Measurements from ENCODE around the gene QPCTL.
"Not testable (repeated sequence)": the region's sequence is repeated elsewhere in the genome, so short reads cannot be mapped to it uniquely, and the experiment has no call there.

The QPCTL gene

DNA sequence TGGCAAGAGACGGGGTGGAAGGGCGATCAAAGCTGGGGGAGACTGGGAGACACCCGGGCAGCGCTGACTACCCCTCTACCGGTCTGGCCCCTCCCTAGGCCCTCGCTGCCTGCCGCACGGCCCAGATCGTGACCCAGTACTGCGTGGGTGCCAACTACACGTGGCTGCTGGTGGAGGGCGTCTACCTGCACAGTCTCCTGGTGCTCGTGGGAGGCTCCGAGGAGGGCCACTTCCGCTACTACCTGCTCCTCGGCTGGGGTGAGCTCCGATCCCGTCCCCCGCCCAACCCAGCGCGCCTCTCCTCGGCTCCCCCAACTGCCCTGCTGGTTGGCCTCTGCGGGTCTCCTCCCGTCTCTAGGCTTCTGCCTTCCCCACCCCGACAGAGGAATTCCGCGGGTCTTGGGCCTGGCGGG is 15.6 kb upstream of the QPCTL start:
- DNase-seq (ENCODE audit: low read depth) = no peak

- peak; percentile 96 for DNase-seq (ENCODE audit: low read depth)
These were observed 14.9 kb upstream of the QPCTL start for GRCh38 chr19:45677351-45678230.

DNA sequence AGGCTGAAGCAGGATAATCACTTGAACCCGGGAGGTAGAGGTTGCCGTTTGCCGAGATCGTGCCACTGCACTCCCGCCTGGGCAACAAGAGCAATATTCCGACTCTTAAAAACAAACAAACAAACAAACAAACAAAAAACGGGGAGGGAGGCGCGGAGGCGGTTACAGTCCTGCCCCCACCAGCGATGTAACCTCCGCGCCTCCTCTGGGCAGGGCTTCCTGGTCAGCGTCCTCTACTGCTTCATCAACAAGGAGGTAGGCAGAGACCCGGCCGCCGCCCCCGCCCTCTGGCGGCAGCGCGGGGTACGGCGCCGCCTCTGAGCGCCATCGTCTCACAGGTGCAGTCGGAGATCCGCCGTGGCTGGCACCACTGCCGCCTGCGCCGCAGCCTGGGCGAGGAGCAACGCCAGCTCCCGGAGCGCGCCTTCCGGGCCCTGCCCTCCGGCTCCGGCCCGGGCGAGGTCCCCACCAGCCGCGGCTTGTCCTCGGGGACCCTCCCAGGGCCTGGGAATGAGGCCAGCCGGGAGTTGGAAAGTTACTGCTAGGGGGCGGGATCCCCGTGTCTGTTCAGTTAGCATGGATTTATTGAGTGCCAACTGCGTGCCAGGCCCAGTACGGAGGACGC is 11.0 kb upstream of the QPCTL start:
- DNase-seq (ENCODE audit: low read depth) = peak; percentile 75

DNA sequence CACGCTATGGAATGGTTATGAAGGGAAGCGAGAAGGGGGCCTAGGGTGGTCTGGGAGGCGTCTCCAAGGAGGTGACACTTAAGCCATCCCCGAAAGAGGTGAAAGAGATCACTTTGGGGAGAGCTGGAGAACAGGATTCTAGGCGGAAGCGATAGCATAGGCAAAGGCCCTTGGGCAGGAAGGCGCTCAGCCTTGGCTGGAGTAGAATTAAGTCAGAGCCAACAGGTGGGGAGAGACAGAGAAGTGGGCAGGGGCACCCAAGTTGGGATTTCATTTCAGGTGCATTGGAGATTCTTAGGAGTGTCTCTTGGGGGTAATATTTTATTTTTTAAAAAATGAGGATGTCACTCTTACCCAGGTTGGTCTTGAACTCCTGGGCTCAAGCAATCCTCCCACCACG is 10.3 kb upstream of the QPCTL start:
- DNase-seq (ENCODE audit: low read depth) = no peak

GRCh38 chr19:45682908-45683307 is 9.6 kb upstream of the QPCTL start:
- no peak for DNase-seq (ENCODE audit: low read depth)

GRCh38 chr19:45685045-45685444 is 7.4 kb upstream of the QPCTL start:
- not testable (repeated sequence) for DNase-seq (ENCODE audit: low read depth)

- no peak for DNase-seq (ENCODE audit: low read depth)
These were observed 4.9 kb upstream of the QPCTL start for GRCh38 chr19:45687599-45687998.

GRCh38 chr19:45691516-45692186 is 815 bp upstream of the QPCTL start, which contains the start of gene SNRPD2:
TSS of gene SNRPD2 (minus strand) at chr19:45691953. CDS start at chr19:45691888, 65 bp downstream.
- DNase-seq (ENCODE audit: low read depth) = peak; percentile 95

DNA sequence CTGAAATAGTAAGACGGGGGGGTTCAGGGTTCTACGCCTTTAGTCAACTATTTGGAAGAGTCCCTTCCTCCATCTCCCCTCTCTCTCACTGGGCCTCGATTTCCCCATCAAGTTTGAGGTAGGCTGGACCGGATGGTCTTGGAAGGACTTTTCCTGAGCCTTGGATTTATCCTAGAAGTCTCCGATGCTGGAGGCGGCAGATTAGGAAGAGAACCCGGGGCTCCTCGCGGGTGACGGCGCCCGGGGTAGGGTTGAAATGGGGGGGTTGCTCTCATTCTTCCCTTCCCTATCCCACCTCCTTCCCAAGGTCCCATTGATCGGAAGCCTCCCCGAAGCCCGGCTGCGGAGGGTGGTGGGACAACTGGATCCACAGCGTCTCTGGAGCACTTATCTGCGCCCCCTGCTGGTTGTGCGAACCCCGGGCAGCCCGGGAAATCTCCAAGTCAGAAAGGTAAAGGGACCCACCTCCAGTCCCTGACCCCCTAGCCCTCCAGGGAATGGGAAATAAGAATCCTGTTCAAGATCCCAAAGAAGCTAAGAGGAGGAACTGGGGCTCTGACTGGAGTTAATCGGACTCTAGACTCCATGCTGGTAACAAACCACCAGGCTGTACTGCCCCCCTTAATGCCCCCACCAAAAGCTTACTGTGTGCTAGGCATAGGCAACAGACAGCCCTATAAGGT is 781 bp downstream of the QPCTL start:
- DNase-seq (ENCODE audit: low read depth) = peak; percentile 63

DNA sequence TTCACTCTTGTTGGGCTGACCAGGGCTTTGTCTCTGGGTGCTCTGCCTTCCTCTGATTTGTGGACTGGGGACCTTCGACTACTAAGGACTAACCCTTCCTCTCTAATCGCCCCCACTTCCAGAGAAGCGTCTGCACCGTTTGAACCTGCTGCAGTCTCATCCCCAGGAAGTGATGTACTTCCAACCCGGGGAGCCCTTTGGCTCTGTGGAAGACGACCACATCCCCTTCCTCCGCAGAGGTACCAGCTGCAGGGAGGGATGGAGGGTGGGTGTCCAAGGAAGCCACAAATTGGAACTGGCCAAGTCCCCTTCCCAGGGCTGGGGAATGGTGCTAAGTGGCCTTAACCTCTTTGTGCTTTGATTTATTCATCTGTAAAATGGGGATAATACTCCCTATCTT is 9.2 kb downstream of the QPCTL start:
- DNase-seq (ENCODE audit: low read depth) = no peak

DNA sequence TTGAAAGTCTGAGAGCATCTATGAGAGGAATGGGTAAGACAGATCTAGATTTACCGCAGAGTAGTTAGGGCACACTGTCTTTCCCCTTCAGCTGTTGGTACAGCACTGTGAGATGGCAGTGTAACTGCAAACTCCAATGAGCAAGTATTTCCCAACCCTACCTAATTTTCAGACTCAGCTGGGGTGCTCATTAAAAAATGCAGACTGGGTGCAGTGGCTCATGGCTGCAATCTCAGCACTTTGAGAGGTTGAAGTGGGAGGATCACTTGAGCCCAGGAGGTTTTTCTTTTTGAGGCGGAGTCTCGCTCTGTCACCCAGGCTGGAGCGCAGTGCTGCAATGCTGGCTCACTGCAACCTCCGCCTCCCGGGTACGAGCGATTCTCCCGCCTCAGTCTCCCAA is 12.6 kb downstream of the QPCTL start:
- DNase-seq (ENCODE audit: low read depth) = no peak

DNA sequence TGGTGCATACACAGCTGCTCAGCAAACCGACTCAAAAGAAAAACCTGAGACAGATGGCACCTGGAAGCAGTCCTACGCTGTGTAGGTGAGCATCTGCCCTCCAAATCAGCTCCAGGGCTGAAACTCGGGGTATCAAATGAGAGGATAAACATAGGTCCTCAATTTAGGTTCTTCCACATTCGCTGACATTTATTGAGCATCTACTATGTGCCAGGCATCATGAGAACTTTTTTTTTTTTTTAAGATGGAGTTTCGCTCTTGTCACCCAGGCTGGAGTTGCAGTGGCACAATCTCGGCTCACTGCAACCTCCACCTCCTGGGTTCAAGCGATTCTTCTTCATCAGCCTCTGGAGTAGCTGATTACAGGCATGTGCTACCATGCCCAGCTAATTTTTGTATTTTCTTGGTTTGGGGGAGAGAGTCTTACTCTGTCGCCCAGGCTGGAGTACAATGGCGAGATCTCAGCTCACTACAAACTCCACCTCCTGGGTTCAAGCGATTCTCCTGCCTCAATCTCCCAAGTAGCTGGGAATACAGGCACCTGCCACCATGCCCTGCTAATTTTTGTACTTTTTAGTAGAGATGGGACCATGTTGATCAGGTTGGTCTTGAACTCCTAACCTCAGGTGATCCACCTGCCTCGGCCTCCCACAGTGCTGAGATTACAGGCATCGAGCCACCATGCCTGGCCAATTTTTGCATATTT is 13.4 kb downstream of the QPCTL start:
- DNase-seq (ENCODE audit: low read depth) = no peak

- DNase-seq (ENCODE audit: low read depth) = no peak
These were observed 18.1 kb downstream of the QPCTL start for GRCh38 chr19:45710356-45711130.

GRCh38 chr19:45711851-45712698 is 19.6 kb downstream of the QPCTL start:
- no peak for DNase-seq (ENCODE audit: low read depth)

- no peak for DNase-seq (ENCODE audit: low read depth)
These were observed 20.2 kb downstream of the QPCTL start for GRCh38 chr19:45712699-45713067.

- no peak for DNase-seq (ENCODE audit: low read depth)
These were observed 20.7 kb downstream of the QPCTL start for GRCh38 chr19:45713141-45713540.

DNA sequence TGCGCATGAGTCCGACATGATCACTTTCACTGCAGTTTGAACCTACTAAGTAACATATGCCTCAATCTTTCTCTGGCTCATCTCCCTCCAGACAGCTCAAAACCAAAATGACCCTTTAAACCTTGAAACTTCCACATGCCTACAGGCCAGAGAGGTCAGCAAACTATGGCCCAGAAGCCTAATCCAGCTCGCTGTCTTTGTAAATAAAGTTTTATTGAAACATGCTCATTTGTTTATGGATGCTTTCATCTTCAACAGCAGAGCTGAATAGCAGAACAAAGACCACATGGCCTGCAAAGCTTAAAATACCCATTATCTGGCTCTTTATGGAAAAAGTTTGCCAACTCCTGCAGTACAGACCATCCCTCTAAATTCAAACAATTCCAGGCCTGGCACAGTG is 22.7 kb downstream of the QPCTL start:
- DNase-seq (ENCODE audit: low read depth) = no peak

DNA sequence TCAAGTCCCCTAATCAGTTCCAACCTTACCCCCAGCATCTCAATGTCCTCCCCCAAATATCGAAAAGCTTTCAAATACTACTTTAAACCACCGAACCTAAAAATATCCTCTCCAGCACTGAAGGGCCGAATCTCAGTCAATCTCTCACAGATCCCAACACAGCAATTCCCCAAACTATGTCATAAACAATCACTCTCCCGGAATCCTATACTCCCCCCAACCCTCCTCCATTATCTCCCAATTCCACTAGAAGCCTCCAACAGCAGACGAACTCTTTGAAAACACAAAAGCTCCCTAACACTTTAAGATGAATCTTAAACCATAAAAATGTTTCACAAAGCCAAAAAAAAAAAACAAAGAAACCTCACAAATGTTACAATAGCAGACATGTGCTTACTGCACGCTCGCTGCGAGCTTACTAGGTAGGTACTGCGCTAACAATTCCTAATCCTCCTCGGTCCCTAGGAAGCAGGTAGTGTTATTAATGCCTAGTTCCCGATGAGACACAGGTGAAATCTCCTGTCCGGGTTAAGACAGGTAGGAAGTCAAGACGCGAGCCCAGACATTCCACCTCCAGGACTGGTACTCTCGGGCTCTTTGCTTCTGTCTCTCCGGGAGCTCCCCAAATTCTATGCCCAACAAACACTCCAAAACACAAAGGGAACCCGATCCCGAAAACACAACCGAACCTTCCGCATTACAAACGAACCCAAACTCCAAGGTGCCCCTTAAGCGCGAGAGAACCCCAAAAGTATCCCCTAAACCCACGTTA is 24.1 kb downstream of the QPCTL start:
- no peak for DNase-seq (ENCODE audit: low read depth)
